ENCODE results near the gene NR2F1-AS1.

NR2F1-AS1 gene

GRCh38 chr5:93580927-93581445 lies at the start of gene NR2F1-AS1:
TSS of gene NR2F1-AS1 (minus strand) at chr5:93581219.
- DNase-seq (ENCODE audit: low read depth) = peak; percentile 55

GRCh38 chr5:93626801-93627200 lies 45.8 kb upstream of the NR2F1-AS1 start:
- no peak for DNase-seq (ENCODE audit: low read depth)

- DNase-seq (ENCODE audit: low read depth) = no peak
Measured at GRCh38 chr5:93623153-93623552, 42.1 kb upstream of the NR2F1-AS1 start.

- peak; percentile 50 for DNase-seq (ENCODE audit: low read depth)
Measured at GRCh38 chr5:93622240-93622885, 41.3 kb upstream of the NR2F1-AS1 start.

GRCh38 chr5:93621327-93621798 lies 40.3 kb upstream of the NR2F1-AS1 start:
- DNase-seq (ENCODE audit: low read depth) = peak; percentile 63

GRCh38 chr5:93620487-93621326 lies 39.7 kb upstream of the NR2F1-AS1 start:
- DNase-seq (ENCODE audit: low read depth) = peak; percentile 73

- no peak for DNase-seq (ENCODE audit: low read depth)
Measured at GRCh38 chr5:93616538-93617174, 35.6 kb upstream of the NR2F1-AS1 start.

- DNase-seq (ENCODE audit: low read depth) = no peak
Measured at GRCh38 chr5:93612855-93613243, 31.8 kb upstream of the NR2F1-AS1 start.

GRCh38 chr5:93611976-93612854 lies 31.2 kb upstream of the NR2F1-AS1 start:
- DNase-seq (ENCODE audit: low read depth) = peak; percentile 48

- no peak for DNase-seq (ENCODE audit: low read depth)
Measured at GRCh38 chr5:93611273-93611975, 30.4 kb upstream of the NR2F1-AS1 start.

GRCh38 chr5:93610581-93611272 lies 29.7 kb upstream of the NR2F1-AS1 start:
- DNase-seq (ENCODE audit: low read depth) = no peak

- DNase-seq (ENCODE audit: low read depth) = no peak
Measured at GRCh38 chr5:93609762-93610161, 28.7 kb upstream of the NR2F1-AS1 start.

- DNase-seq (ENCODE audit: low read depth) = no peak
Measured at GRCh38 chr5:93608855-93609254, 27.8 kb upstream of the NR2F1-AS1 start.

- peak; percentile 86 for DNase-seq (ENCODE audit: low read depth)
Measured at GRCh38 chr5:93607367-93608258, 26.6 kb upstream of the NR2F1-AS1 start.

GRCh38 chr5:93606382-93606752 lies 25.3 kb upstream of the NR2F1-AS1 start:
- no peak for DNase-seq (ENCODE audit: low read depth)

GRCh38 chr5:93604644-93605515 lies 23.9 kb upstream of the NR2F1-AS1 start:
- DNase-seq (ENCODE audit: low read depth) = no peak

GRCh38 chr5:93603793-93604643 lies 23.0 kb upstream of the NR2F1-AS1 start:
- DNase-seq (ENCODE audit: low read depth) = peak; percentile 41

All from EH (cell line).